Measurements from ENCODE around the gene KCNH1.

- no peak for TF ChIP-seq POLR2A (IDR thresholded peaks at IDR 0.05)
- TF ChIP-seq CTCF (IDR thresholded peaks at IDR 0.05), result no peak
Observed at GRCh38 chr1:210769473-210769872, 364.5 kb downstream of the KCNH1 start.

Measured in Peyer's patch (tissue), 4 donors.